ENCODE data around the gene ANK3. TPM values are rescaled to one million over a fixed set of nuclear protein-coding genes. Genes with fewer than 3 reads are reported as not detected.

Gene ANK3
- total and polyA plus RNA-seq, 2 donors (not counting 1 experiment from before 2014, with no cell fraction given), result 0.50 to 0.79 TPM

DNA sequence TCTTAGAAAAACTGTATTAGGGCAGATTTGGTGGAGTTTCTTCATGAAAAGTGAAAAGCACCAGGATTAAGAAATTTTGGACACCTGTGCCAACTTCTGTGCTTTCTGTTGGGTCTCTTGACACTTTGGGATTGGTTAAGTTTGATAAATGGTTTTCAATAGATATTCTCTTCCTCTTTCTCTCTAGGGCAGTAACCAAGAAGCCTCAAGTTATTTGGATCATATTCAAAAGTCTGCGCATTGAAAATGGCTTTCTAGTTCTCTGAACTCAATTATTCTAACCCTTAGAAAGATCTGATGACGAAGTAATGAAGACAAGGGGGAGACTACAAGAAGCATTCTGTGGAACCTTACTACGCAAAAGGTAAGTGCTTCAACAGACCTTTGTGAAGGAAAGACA lies 339.3 kb downstream of the ANK3 start:
- H3K4me2 ChIP-seq (ENCODE audit: extremely low read depth, insufficient read depth, low read length), result no peak overlapping the region
- H3K4me1 ChIP-seq (ENCODE audit: control insufficient read depth, extremely low read depth, insufficient read depth, low read length), result no peaks in the 10 kb centered on the region
- H3K27ac ChIP-seq (ENCODE audit: insufficient read depth, low read length), result no peak overlapping the region
- H2AFZ ChIP-seq (ENCODE audit: low read length), result no peak overlapping the region
- H3K27me3 ChIP-seq (ENCODE audit: control insufficient read depth, insufficient read depth, low read length), result no peaks in the 10 kb centered on the region
- H3K36me3 ChIP-seq (ENCODE audit: control insufficient read depth, insufficient read depth, low read length), result no peaks in the 10 kb centered on the region
- TF ChIP-seq, protein P1, sequence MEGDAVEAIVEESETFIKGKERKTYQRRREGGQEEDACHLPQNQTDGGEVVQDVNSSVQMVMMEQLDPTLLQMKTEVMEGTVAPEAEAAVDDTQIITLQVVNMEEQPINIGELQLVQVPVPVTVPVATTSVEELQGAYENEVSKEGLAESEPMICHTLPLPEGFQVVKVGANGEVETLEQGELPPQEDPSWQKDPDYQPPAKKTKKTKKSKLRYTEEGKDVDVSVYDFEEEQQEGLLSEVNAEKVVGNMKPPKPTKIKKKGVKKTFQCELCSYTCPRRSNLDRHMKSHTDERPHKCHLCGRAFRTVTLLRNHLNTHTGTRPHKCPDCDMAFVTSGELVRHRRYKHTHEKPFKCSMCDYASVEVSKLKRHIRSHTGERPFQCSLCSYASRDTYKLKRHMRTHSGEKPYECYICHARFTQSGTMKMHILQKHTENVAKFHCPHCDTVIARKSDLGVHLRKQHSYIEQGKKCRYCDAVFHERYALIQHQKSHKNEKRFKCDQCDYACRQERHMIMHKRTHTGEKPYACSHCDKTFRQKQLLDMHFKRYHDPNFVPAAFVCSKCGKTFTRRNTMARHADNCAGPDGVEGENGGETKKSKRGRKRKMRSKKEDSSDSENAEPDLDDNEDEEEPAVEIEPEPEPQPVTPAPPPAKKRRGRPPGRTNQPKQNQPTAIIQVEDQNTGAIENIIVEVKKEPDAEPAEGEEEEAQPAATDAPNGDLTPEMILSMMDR (conservative IDR thresholded peaks at IDR 0.05 in 1 of 2, IDR thresholded peaks at IDR 0.05 in 1 of 2; ENCODE audit: low read depth in 1 of 2, low read length in 2 of 2), result no peak
- no peak for TF ChIP-seq EZH2 (IDR thresholded peaks at IDR 0.05; ENCODE audit: low read length, missing control alignments)
- H3K9ac ChIP-seq (ENCODE audit: insufficient read depth, low read length), result no peak overlapping the region
- no peaks in the 10 kb centered on the region for H3K79me2 ChIP-seq (ENCODE audit: control insufficient read depth, insufficient read depth, low read length)
- no peak overlapping the region for H3K4me3 ChIP-seq (replicated peaks in 1 of 4; ENCODE audit: control extremely low read depth in 1 of 4, insufficient read depth in 1 of 4, low read depth in 3 of 4, low read length in 4 of 4)
- H4K20me1 ChIP-seq (ENCODE audit: control insufficient read depth, extremely low read depth, insufficient read depth, low read length), result no peaks in the 10 kb centered on the region
- no peak for DNase-seq (ENCODE audit: low read depth in 2 of 2)
- no peaks in the 10 kb centered on the region for H3K9me3 ChIP-seq (ENCODE audit: control insufficient read depth, insufficient read depth, low read depth, low read length)

DNA sequence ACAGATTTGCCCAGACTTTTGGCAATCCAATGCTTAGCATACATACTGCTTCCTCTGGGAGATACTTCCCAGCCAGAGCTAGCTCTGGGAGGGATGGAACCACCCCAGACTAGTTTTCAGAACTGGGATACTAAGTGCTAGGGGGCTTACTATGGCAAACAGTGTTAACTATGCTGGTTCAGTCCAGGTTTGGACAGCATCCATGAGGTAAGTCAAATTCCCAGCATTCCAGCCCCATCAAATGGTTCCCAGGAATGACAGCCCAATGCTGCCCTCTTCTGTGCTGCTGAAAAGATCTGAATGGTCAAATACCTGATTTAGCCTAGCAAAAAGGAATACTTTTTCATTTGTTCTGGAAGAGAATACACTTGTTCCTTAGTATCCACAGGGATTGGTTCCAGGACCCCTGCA lies 341.6 kb downstream of the ANK3 start:
- H3K4me1 ChIP-seq (ENCODE audit: control insufficient read depth, extremely low read depth, insufficient read depth, low read length), result peaks cover 2% of the 10 kb centered on the region
- H3K9me3 ChIP-seq (ENCODE audit: control insufficient read depth, insufficient read depth, low read depth, low read length), result no peaks in the 10 kb centered on the region
- H3K27me3 ChIP-seq (ENCODE audit: control insufficient read depth, insufficient read depth, low read length), result no peaks in the 10 kb centered on the region
- no peak overlapping the region for H3K4me2 ChIP-seq (ENCODE audit: extremely low read depth, insufficient read depth, low read length)
- H3K79me2 ChIP-seq (ENCODE audit: control insufficient read depth, insufficient read depth, low read length), result no peaks in the 10 kb centered on the region
- H3K27ac ChIP-seq (ENCODE audit: insufficient read depth, low read length), result no peak overlapping the region
- no peaks in the 10 kb centered on the region for H4K20me1 ChIP-seq (ENCODE audit: control insufficient read depth, extremely low read depth, insufficient read depth, low read length)
- no peaks in the 10 kb centered on the region for H3K36me3 ChIP-seq (ENCODE audit: control insufficient read depth, insufficient read depth, low read length)
- DNase-seq (ENCODE audit: low read depth in 2 of 2), result peak in 1 of 2 donors; percentile 63
- H3K9ac ChIP-seq (ENCODE audit: insufficient read depth, low read length), result no peak overlapping the region
- TF ChIP-seq, protein P1 (conservative IDR thresholded peaks at IDR 0.05 in 1 of 2, IDR thresholded peaks at IDR 0.05 in 1 of 2; ENCODE audit: low read depth in 1 of 2, low read length in 2 of 2), result peak; percentile 24 to 29
- no peak for TF ChIP-seq EZH2 (IDR thresholded peaks at IDR 0.05; ENCODE audit: low read length, missing control alignments)
- H3K4me3 ChIP-seq (replicated peaks in 1 of 4; ENCODE audit: control extremely low read depth in 1 of 4, insufficient read depth in 1 of 4, low read depth in 3 of 4, low read length in 4 of 4), result no peak overlapping the region
- H2AFZ ChIP-seq (ENCODE audit: low read length), result no peak overlapping the region

DNA sequence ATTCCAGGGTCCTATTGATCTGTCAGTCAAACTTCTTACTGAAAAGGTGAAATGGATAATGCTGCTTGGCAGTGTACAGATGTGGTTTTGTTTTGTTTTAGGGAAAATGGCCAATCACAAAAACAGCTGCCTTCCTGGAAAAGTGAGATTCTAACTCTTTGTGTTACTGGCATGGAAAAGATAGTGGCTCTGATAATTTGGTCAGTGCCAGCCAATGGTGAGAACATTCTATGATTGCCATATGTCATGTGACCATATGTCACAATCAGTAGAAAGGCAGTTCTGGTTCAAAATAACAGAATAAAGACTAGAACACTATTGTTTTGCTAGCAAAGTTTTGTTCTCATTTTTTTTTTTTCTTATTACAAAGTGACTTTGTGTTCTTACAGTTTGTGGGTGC lies 344.1 kb downstream of the ANK3 start:
- TF ChIP-seq EZH2 (IDR thresholded peaks at IDR 0.05; ENCODE audit: low read length, missing control alignments), result no peak
- TF ChIP-seq, protein P1 (conservative IDR thresholded peaks at IDR 0.05 in 1 of 2, IDR thresholded peaks at IDR 0.05 in 1 of 2; ENCODE audit: low read depth in 1 of 2, low read length in 2 of 2), result no peak
- H3K27ac ChIP-seq (ENCODE audit: insufficient read depth, low read length), result no peak overlapping the region
- peaks cover 4% of the 10 kb centered on the region for H3K4me1 ChIP-seq (ENCODE audit: control insufficient read depth, extremely low read depth, insufficient read depth, low read length)
- no peaks in the 10 kb centered on the region for H3K27me3 ChIP-seq (ENCODE audit: control insufficient read depth, insufficient read depth, low read length)
- H2AFZ ChIP-seq (ENCODE audit: low read length), result no peak overlapping the region
- H4K20me1 ChIP-seq (ENCODE audit: control insufficient read depth, extremely low read depth, insufficient read depth, low read length), result no peaks in the 10 kb centered on the region
- H3K79me2 ChIP-seq (ENCODE audit: control insufficient read depth, insufficient read depth, low read length), result no peaks in the 10 kb centered on the region
- no peak overlapping the region for H3K4me3 ChIP-seq (replicated peaks in 1 of 4; ENCODE audit: control extremely low read depth in 1 of 4, insufficient read depth in 1 of 4, low read depth in 3 of 4, low read length in 4 of 4)
- no peaks in the 10 kb centered on the region for H3K9me3 ChIP-seq (ENCODE audit: control insufficient read depth, insufficient read depth, low read depth, low read length)
- no peak overlapping the region for H3K4me2 ChIP-seq (ENCODE audit: extremely low read depth, insufficient read depth, low read length)
- no peaks in the 10 kb centered on the region for H3K36me3 ChIP-seq (ENCODE audit: control insufficient read depth, insufficient read depth, low read length)
- no peak overlapping the region for H3K9ac ChIP-seq (ENCODE audit: insufficient read depth, low read length)
- no peak for DNase-seq (ENCODE audit: low read depth in 2 of 2)

Measured in fibroblast of lung (primary cell).